ENCODE results near the gene FAM72C.
"Not testable (repeated sequence)": the region's sequence is repeated elsewhere in the genome, so short reads cannot be mapped to it uniquely, and the experiment has no call there.

The FAM72C gene

GRCh38 chr1:143984721-143985473 is 13.1 kb upstream of the FAM72C start:
- DNase-seq (ENCODE audit: low read depth), result not testable (repeated sequence)

- not testable (repeated sequence) for DNase-seq (ENCODE audit: low read depth)
Observed at GRCh38 chr1:143974416-143974815, 2.6 kb upstream of the FAM72C start.

GRCh38 chr1:143973876-143974414 is 2.2 kb upstream of the FAM72C start:
- DNase-seq (ENCODE audit: low read depth), result not testable (repeated sequence)

- not testable (repeated sequence) for DNase-seq (ENCODE audit: low read depth)
Observed at GRCh38 chr1:143972753-143973326, 1.1 kb upstream of the FAM72C start.

GRCh38 chr1:143965860-143966259 is 5.9 kb downstream of the FAM72C start:
- not testable (repeated sequence) for DNase-seq (ENCODE audit: low read depth)

- DNase-seq (ENCODE audit: low read depth), result not testable (repeated sequence)
Observed at GRCh38 chr1:143964294-143964693, 7.5 kb downstream of the FAM72C start.

GRCh38 chr1:143955930-143956329 is 15.9 kb downstream of the FAM72C start:
- not testable (repeated sequence) for DNase-seq (ENCODE audit: low read depth)

- DNase-seq (ENCODE audit: low read depth), result not testable (repeated sequence)
Observed at GRCh38 chr1:143952913-143953312, 18.9 kb downstream of the FAM72C start.

- not testable (repeated sequence) for DNase-seq (ENCODE audit: low read depth)
Observed at GRCh38 chr1:143951485-143952391, 20.0 kb downstream of the FAM72C start.

- not testable (repeated sequence) for DNase-seq (ENCODE audit: low read depth)
Observed at GRCh38 chr1:143947749-143948148, 24.0 kb downstream of the FAM72C start.

GRCh38 chr1:143945253-143945652 is 26.5 kb downstream of the FAM72C start:
- DNase-seq (ENCODE audit: low read depth), result not testable (repeated sequence)

GRCh38 chr1:143944576-143945240 is 27.1 kb downstream of the FAM72C start:
- not testable (repeated sequence) for DNase-seq (ENCODE audit: low read depth)

- not testable (repeated sequence) for DNase-seq (ENCODE audit: low read depth)
Observed at GRCh38 chr1:143943319-143943978, 28.3 kb downstream of the FAM72C start.

GRCh38 chr1:143942238-143942860 is 29.4 kb downstream of the FAM72C start:
- not testable (repeated sequence) for DNase-seq (ENCODE audit: low read depth)

- DNase-seq (ENCODE audit: low read depth), result not testable (repeated sequence)
Observed at GRCh38 chr1:143939666-143940065, 32.1 kb downstream of the FAM72C start.

- not testable (repeated sequence) for DNase-seq (ENCODE audit: low read depth)
Observed at GRCh38 chr1:143938922-143939321, 32.9 kb downstream of the FAM72C start.

- DNase-seq (ENCODE audit: low read depth), result peak; percentile 21
Observed at GRCh38 chr1:143936457-143937115, 35.2 kb downstream of the FAM72C start.

- DNase-seq (ENCODE audit: low read depth), result not testable (repeated sequence)
Observed at GRCh38 chr1:143919127-143919526, 52.7 kb downstream of the FAM72C start.

GRCh38 chr1:143918552-143918951 is 53.2 kb downstream of the FAM72C start:
- DNase-seq (ENCODE audit: low read depth), result not testable (repeated sequence)

GRCh38 chr1:143913705-143914104 is 58.1 kb downstream of the FAM72C start:
- DNase-seq (ENCODE audit: low read depth), result not testable (repeated sequence)
